ENCODE measurements around the gene ESAM.
A peak's percentile ranks its signal among the peaks of the same experiment; 100 is the strongest.

The ESAM gene

DNA sequence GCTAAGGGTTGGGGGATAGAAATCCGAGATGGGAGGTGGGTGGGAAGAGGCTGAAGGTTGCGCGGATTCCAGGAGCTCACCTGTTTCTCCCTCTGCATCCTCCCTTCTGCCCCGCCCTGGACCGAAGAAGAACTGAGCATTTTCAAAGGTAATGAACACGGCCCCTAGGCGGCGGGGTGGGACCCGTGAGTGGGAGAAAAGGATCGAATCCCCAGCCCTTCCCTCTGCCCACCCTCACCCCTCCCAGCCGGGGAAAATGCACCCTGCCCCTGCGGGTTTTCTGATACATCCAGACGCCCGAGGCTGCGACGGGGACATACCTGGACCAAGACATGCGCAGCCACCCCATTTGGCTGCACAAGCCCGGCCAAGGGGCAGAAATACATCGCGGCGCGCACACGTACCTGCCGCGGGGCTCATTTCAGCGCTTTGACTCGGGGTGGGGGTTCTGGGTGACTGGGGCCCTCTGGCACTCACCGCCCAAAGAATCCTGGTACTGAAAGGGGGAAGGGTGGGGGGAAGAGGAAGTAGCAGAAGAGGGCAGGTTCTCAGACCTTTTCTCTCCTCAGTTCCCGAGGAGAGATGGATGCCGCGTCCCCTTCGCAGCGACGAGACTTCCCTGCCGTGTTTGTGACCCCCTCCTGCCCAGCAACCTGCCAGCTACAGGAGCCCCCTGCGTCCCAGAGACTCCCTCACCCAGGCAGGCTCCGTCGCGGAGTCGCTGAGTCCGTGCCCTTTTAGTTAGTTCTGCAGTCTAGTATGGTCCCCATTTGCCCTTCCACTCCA is 16.1 kb downstream of the ESAM start:
- H3K4me2 ChIP-seq (ENCODE audit: low read depth, low read length): peak overlapping the region; percentile 96
- H4K20me1 ChIP-seq (ENCODE audit: insufficient read depth, low read length): no peaks in the 10 kb centered on the region
- H3K9me3 ChIP-seq (replicated peaks; ENCODE audit: insufficient read depth, low read length): no peaks in the 10 kb centered on the region
- DNase-seq: peak; percentile 62
- no peaks in the 10 kb centered on the region for H3K79me2 ChIP-seq (ENCODE audit: low read length)
- TF ChIP-seq CTCF (IDR thresholded peaks at IDR 0.05; ENCODE audit: low read length): peak; percentile 49
- TF ChIP-seq EZH2phosphoT487 (IDR thresholded peaks at IDR 0.05; ENCODE audit: low read length): no peak
- H3K9ac ChIP-seq (ENCODE audit: low read length): peak overlapping the region; percentile 56
- peaks cover 13% of the 10 kb centered on the region for H3K4me1 ChIP-seq (ENCODE audit: low read length)
- peak overlapping the region; percentile 98 for H2AFZ ChIP-seq (ENCODE audit: low read length)
- no peaks in the 10 kb centered on the region for H3K9me2 ChIP-seq (replicated peaks; ENCODE audit: insufficient read depth, low read length)
- peaks cover 3% of the 10 kb centered on the region; the same call in 1 of the 2 replicates for H3F3A ChIP-seq (ENCODE audit: insufficient read depth, low read length)
- H3K4me3 ChIP-seq (ENCODE audit: low read length): peak overlapping the region; percentile 86
- peak overlapping the region; percentile 69; the same call in 1 of the 2 replicates for H3K27ac ChIP-seq (ENCODE audit: low read length)
- no peaks in the 10 kb centered on the region for H3K27me3 ChIP-seq (replicated peaks; ENCODE audit: insufficient read depth, low read length)
- H3K36me3 ChIP-seq (replicated peaks; ENCODE audit: insufficient read depth, low read length): no peaks in the 10 kb centered on the region

DNA sequence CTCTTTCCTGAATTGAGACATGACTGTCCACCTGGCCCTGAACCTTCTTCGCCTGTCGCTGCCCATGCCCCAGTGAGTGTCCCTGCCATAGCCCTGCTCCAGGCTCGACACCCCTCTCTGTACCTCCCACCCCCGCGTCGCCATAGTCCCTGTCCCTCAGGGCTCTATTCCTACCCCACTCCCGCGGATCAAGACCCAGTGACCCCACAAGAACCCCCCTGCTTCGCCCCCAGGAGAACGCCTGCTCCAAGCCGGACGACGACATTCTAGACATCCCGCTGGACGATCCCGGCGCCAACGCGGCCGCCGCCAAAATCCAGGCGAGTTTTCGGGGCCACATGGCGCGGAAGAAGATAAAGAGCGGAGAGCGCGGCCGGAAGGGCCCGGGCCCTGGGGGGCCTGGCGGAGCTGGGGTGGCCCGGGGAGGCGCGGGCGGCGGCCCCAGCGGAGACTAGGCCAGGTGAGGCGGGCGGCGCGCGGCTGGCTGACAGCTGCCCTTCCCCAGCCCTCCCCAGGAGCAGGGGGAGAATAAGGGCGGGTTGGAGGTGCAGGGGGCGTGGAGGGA is 16.7 kb downstream of the ESAM start:
- no peak overlapping the region for H3K27ac ChIP-seq (ENCODE audit: low read length)
- peak overlapping the region; percentile 96; the same call in 1 of the 2 replicates for H3K4me2 ChIP-seq (ENCODE audit: low read depth, low read length)
- peak overlapping the region; percentile 86; the same call in 1 of the 2 replicates for H3K4me3 ChIP-seq (ENCODE audit: low read length)
- no peak overlapping the region for H3K9ac ChIP-seq (ENCODE audit: low read length)
- H3K27me3 ChIP-seq (replicated peaks; ENCODE audit: insufficient read depth, low read length): no peaks in the 10 kb centered on the region
- no peak overlapping the region for H2AFZ ChIP-seq (ENCODE audit: low read length)
- TF ChIP-seq EZH2 (optimal IDR thresholded peaks at IDR 0.05; ENCODE audit: low read depth, low read length) (no peak), EZH2phosphoT487 (IDR thresholded peaks at IDR 0.05; ENCODE audit: low read length) (no peak), CTCF (IDR thresholded peaks at IDR 0.05; ENCODE audit: low read length) (no peak)
- no peaks in the 10 kb centered on the region for H3K36me3 ChIP-seq (replicated peaks; ENCODE audit: insufficient read depth, low read length)
- no peaks in the 10 kb centered on the region for H3K9me3 ChIP-seq (replicated peaks; ENCODE audit: insufficient read depth, low read length)
- H3K9me2 ChIP-seq (replicated peaks; ENCODE audit: insufficient read depth, low read length): no peaks in the 10 kb centered on the region
- peaks cover 3% of the 10 kb centered on the region; the same call in 1 of the 2 replicates for H3F3A ChIP-seq (ENCODE audit: insufficient read depth, low read length)
- H4K20me1 ChIP-seq (ENCODE audit: insufficient read depth, low read length): no peaks in the 10 kb centered on the region
- H3K79me2 ChIP-seq (ENCODE audit: low read length): no peaks in the 10 kb centered on the region
- DNase-seq: no peak
- H3K4me1 ChIP-seq (ENCODE audit: low read length): peaks cover 14% of the 10 kb centered on the region

DNA sequence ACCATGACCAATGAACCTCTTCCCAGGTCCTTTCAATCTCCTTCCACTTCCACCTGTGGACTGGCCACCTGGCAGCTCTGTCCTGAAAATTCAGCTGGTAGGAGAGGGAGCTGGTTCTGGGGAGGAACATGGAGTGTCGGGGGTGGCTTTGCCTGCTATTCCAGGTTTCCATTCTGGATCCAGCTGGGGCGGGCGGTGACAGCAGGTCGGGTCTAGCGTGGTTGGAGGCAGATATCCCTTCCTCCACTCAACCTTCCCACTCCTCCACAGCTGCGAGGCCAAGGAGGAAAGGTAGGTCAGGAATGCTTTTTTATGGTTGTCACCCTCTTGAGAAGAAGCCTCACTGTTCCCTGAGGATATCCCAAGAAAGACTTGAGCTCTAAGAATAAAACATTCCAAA is 19.0 kb downstream of the ESAM start:
- Histone ChIP-seq H3K27ac (ENCODE audit: low read length) (no peak overlapping the region), H3K4me3 (ENCODE audit: low read length) (no peak overlapping the region), H3K79me2 (ENCODE audit: low read length) (no peaks in the 10 kb centered on the region), H3K27me3 (replicated peaks; ENCODE audit: insufficient read depth, low read length) (no peaks in the 10 kb centered on the region), H3K9me3 (replicated peaks; ENCODE audit: insufficient read depth, low read length) (no peaks in the 10 kb centered on the region), H3F3A (ENCODE audit: insufficient read depth, low read length) (peaks cover 3% of the 10 kb centered on the region; the same call in 1 of the 2 replicates), H3K36me3 (replicated peaks; ENCODE audit: insufficient read depth, low read length) (no peaks in the 10 kb centered on the region), H2AFZ (ENCODE audit: low read length) (no peak overlapping the region), H3K9me2 (replicated peaks; ENCODE audit: insufficient read depth, low read length) (no peaks in the 10 kb centered on the region), H3K4me2 (ENCODE audit: low read depth, low read length) (no peak overlapping the region), H3K4me1 (ENCODE audit: low read length) (peaks cover 11% of the 10 kb centered on the region; the same call in 1 of the 2 replicates), H4K20me1 (ENCODE audit: insufficient read depth, low read length) (no peaks in the 10 kb centered on the region), H3K9ac (ENCODE audit: low read length) (no peak overlapping the region)
- TF ChIP-seq CTCF (IDR thresholded peaks at IDR 0.05; ENCODE audit: low read length): no peak
- TF ChIP-seq EZH2 (optimal IDR thresholded peaks at IDR 0.05; ENCODE audit: low read depth, low read length): no peak
- no peak for TF ChIP-seq EZH2phosphoT487 (IDR thresholded peaks at IDR 0.05; ENCODE audit: low read length)
- no peak for DNase-seq

All from MM.1S (cell line).